ENCODE data around the gene ATF4. TPM values are rescaled to one million over a fixed set of nuclear protein-coding genes. Genes with fewer than 3 reads are reported as not detected.
"Not testable (repeated sequence)": the region's sequence is repeated elsewhere in the genome, so short reads cannot be mapped to it uniquely, and the experiment has no call there.

The ATF4 gene
- total RNA-seq, 1 donor from 2014 or later: 327 TPM

- ATAC-seq (no peak), DNase-seq (no peak)
- intact Hi-C loops (cut with DNase I): no loop called here
- Histone ChIP-seq H3K27ac (peak overlapping the region; percentile 100), H3K9me3 (no peaks in the 10 kb centered on the region), H3K4me1 (peaks cover 40% of the 10 kb centered on the region), H3K4me3 (peak overlapping the region; percentile 100), H3K27me3 (no peaks in the 10 kb centered on the region), H3K36me3 (peaks cover 58% of the 10 kb centered on the region)
- TF ChIP-seq CTCF (IDR thresholded peaks at IDR 0.05): no peak
Measured at GRCh38 chr22:39518996-39519680, 1.2 kb upstream of the ATF4 start.

- no peak for TF ChIP-seq CTCF (IDR thresholded peaks at IDR 0.05)
- Histone ChIP-seq H3K4me3 (peak overlapping the region; percentile 100), H3K27ac (peak overlapping the region; percentile 100), H3K27me3 (no peaks in the 10 kb centered on the region), H3K9me3 (no peaks in the 10 kb centered on the region), H3K36me3 (peaks cover 60% of the 10 kb centered on the region), H3K4me1 (peaks cover 46% of the 10 kb centered on the region)
- peak; percentile 98 for DNase-seq
- intact Hi-C loops (cut with DNase I): no loop called here
- peak; percentile 90 for ATAC-seq
Measured at GRCh38 chr22:39519681-39520225, 609 bp upstream of the ATF4 start.

- ATAC-seq; H3K27me3 ChIP-seq; DNase-seq; intact Hi-C loops (cut with DNase I); H3K9me3 ChIP-seq: not testable (repeated sequence)
- H3K4me3 ChIP-seq: peak overlapping the region; percentile 100
- peaks cover 55% of the 10 kb centered on the region for H3K36me3 ChIP-seq
- peak overlapping the region; percentile 100 for H3K27ac ChIP-seq
- peaks cover 54% of the 10 kb centered on the region for H3K4me1 ChIP-seq
Measured at GRCh38 chr22:39521106-39521885, 934 bp downstream of the ATF4 start.

GRCh38 chr22:39522091-39522490, 1.7 kb downstream of the ATF4 start:
- Histone ChIP-seq H3K4me3 (peak overlapping the region; percentile 100), H3K4me1 (peaks cover 58% of the 10 kb centered on the region), H3K27ac (peak overlapping the region; percentile 58), H3K36me3 (peaks cover 47% of the 10 kb centered on the region)
- H3K9me3 ChIP-seq; H3K27me3 ChIP-seq; DNase-seq; ATAC-seq; intact Hi-C loops (cut with DNase I): not testable (repeated sequence)

- peaks cover 45% of the 10 kb centered on the region for H3K36me3 ChIP-seq
- peak overlapping the region; percentile 48 for H3K27ac ChIP-seq
- no peaks in the 10 kb centered on the region for H3K9me3 ChIP-seq
- no peak for TF ChIP-seq CTCF (IDR thresholded peaks at IDR 0.05)
- DNase-seq (no peak), ATAC-seq (no peak)
- intact Hi-C loops (cut with DNase I): no loop called here
- H3K27me3 ChIP-seq: no peaks in the 10 kb centered on the region
- peaks cover 64% of the 10 kb centered on the region for H3K4me1 ChIP-seq
- H3K4me3 ChIP-seq: peak overlapping the region; percentile 100
Measured at GRCh38 chr22:39522567-39523300, 2.4 kb downstream of the ATF4 start.

- ATAC-seq (no peak), DNase-seq (no peak)
- no peaks in the 10 kb centered on the region for H3K9me3 ChIP-seq
- no peak for TF ChIP-seq CTCF (IDR thresholded peaks at IDR 0.05)
- intact Hi-C loops (cut with DNase I): no loop called here
- H3K27me3 ChIP-seq: no peaks in the 10 kb centered on the region
- no peak overlapping the region for H3K27ac ChIP-seq
- H3K4me3 ChIP-seq: no peak overlapping the region
- H3K4me1 ChIP-seq: peaks cover 65% of the 10 kb centered on the region
- H3K36me3 ChIP-seq: peaks cover 57% of the 10 kb centered on the region
Measured at GRCh38 chr22:39524089-39524752, 3.9 kb downstream of the ATF4 start.

Measured in upper lobe of right lung (tissue), 1 donor.